ENCODE results near the gene LINC00632.
"Not testable (repeated sequence)": the region's sequence is repeated elsewhere in the genome, so short reads cannot be mapped to it uniquely, and the experiment has no call there.

The LINC00632 gene

DNA sequence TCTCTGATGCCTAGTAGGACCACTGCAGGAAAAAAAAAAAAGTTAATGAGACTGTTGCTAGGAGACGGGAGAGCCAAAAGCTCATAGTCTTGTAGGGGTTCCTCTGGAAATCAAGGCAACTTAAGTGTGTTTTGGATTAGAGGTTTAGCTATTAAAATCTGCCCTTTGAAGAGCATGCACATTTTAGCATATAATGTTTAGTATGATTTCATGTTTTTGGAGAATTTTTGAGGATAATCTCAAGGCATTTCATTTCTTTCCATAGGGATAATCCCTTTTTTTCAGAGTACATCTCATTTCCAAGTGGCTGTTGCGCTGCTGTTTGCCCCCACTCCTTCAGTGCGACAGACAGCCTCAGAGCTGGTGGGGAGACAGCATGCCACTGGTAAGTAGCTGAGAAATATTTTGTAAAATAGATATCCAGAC is at the start of gene LINC00632:
TSS of gene LINC00632 (plus strand) at position 339 of the 426 bp plus-strand sequence.
- DNase-seq (ENCODE audit: low spot score) = no peak

DNA sequence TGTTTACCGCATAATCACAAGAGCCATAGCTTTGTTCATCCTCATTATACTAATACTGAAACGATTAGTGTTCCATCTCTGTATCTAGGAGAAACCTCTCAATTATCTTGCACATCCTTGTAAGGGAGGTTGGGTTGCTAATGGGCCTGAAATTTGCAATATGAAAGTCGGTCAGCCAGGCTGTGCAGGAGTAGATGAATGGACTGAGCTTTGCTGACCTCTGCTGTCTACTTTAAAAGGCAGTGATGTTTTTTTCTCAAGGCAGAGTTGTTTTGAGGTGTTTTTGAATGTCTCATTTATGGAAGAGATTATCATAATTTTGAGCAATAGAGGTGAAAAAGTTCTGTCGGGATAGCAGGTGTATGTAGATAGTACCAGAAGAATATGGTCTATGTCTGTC is 47.9 kb upstream of the LINC00632 start:
- DNase-seq (ENCODE audit: low spot score) = no peak

DNA sequence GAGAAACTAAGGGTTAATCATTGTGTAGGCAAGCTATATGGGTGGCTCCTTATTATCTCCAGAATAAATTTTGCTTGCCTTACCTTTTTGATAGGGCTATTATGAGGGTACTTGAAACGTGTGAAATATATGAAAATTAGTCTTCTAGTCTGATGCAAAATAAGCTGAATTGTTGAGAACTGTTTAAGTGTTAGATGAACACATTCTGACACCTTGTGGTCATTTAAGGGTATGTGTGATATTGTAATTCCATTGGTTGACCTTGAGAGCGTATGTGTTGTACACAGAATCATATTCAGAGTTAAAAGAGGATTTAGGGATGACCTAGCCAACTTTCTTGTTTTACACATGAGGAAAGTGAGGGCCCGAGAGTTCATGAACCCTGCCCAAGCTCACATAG is 44.6 kb upstream of the LINC00632 start:
- DNase-seq (ENCODE audit: low spot score) = no peak

DNA sequence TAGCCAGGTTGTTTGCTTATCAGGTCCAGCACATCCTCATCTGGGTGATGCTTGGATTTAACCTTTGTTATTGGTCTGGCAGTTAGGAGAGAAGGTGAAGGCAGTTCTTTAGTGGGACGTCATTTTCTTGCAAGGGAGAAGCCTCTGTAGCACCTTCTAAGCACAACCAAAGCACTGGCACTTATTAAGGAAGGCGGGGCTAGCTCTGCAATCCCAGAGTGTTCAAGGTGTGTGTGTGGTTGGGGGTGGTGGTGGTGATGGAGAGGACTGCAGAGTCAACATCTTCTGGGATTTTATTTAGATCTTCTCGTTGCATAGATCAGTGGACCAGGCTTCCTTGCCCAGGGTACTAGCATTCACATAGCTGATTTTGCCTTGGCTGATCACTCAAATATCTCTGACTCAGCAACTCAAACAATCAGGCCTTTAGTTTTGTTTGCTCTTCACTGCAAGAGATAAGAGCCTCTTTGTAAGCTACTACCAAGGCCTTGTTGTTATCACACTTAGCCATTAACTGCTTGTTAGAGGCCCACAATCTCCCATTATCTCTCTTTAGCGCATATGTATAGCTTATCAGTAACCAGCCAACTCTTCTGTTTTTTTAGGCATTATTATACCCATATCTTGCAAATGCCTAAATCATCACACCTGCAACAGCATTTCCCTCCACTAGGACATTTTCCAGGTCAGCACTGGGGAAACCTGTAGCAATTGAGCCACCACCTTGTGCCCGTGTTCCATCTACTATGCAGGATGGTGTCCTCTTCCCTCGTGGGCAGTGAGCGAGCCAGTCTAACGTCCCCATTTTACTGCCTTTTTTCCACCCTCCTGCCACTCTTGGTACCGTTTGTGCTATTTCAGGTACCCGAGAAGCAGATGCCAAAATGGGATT is 36.5 kb upstream of the LINC00632 start:
- no peak for DNase-seq (ENCODE audit: low spot score)

DNA sequence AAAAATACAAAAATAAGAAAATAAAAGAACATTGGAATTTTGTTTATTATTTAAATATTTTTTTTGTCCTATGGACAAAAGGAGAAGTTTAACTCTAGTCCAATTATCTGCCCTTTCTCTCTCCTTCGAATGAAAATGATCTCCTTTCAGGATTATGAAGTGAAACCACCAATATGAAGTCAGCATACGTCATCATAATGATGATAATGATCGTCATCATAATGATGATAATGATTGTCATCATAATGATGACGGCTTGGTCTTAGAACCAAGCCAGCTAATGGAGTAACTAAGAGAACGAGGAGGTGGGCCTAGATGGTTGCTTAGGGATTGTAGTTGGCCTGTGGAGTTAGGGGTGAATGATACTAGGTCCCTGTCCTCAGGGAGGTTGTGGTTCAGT is 21.9 kb upstream of the LINC00632 start:
- no peak for DNase-seq (ENCODE audit: low spot score)

DNA sequence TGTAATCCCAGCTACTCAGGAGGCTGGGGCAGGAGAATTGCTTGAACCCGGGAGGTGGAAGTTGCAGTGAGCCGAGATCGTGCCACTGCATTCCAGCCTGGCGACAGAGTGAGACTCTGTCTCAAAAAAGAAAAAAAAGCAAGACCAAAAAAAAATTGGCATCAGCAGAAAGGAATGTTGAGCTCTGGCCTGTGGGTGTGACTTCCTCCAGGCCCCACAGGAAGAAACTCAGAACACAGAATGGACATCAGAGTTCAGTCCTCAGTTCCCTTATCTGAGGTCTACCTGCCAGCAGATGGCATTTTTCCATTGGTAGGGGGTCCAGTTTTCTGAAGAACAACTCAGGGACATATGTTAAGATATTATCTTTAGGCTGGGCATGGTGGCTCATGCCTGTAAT is 18.0 kb upstream of the LINC00632 start:
- DNase-seq (ENCODE audit: low spot score) = not testable (repeated sequence)

DNA sequence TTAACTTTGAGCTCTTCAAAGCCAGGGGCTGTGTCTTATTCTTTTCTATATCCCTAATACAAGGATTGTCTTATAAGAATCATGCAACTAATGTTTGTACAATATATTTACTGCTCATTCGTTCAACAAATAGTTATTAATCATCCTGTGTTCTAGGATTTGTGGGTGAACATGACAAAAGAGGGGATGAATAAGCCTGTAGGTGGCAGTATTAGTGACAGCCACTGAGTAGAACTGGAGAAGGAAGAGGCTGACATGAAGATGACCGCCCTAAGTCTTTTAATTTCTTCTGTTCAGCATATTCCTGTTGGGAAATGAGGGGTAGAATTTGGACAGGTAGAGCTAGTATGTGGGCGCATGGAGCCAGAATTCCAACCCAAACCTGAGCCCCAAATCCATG is 11.9 kb upstream of the LINC00632 start:
- DNase-seq (ENCODE audit: low spot score) = no peak

DNA sequence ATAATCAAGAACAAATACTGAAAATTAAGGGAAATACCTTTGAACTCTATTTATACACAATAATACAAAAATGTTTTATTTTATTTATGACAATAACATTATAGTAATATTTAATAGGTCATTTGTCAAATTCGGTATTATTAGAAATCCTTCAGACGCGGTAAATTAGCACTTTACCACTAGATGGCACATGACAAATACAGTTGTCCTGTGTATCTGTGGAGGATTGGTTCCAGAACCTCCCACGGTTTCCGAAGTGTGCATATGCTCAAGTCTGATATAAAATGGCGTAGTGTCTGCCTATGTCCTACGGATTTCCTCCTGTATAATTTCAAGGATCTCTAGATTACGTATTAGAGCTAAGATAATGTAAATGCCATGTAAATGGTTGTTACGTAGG is 8.1 kb upstream of the LINC00632 start:
- no peak for DNase-seq (ENCODE audit: low spot score)

DNA sequence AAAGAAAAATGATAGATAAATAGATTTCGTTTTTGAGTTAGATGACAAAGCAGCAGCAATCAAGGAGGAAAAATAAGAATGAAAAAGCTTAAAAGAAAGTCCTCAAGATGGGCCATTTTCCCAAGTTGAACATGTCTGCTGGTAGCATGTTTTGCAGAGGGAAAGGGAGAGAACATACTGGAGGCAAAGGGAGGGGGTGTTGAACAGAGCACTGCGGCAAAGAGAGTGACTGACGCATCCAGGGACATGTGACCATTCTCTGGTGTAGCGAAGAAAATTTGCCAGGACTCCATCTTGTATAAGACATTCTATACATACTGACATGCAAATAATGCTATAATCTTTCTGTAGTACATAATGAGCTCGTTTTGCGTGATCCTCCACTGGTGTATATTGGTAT is 1.2 kb downstream of the LINC00632 start:
- DNase-seq (ENCODE audit: low spot score) = no peak

DNA sequence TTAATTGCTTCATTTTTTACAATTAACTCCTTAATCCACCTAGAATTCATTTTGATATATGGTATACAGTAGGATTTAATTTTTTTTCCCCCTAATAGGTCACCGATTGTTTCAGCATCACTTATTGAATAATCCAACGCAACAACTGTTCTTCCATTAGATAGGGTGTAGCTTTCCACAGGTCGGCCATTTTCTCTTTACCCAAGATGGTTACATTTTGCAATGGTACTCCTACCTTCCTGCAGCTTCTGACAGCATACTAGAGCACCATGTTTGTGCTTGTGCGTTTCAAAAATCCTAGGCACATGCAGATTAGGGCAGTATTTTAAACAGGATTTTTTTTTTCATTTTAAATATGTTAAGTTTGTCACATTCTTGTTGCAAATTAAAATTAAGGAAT is 2.3 kb downstream of the LINC00632 start:
- no peak for DNase-seq (ENCODE audit: low spot score)

DNA sequence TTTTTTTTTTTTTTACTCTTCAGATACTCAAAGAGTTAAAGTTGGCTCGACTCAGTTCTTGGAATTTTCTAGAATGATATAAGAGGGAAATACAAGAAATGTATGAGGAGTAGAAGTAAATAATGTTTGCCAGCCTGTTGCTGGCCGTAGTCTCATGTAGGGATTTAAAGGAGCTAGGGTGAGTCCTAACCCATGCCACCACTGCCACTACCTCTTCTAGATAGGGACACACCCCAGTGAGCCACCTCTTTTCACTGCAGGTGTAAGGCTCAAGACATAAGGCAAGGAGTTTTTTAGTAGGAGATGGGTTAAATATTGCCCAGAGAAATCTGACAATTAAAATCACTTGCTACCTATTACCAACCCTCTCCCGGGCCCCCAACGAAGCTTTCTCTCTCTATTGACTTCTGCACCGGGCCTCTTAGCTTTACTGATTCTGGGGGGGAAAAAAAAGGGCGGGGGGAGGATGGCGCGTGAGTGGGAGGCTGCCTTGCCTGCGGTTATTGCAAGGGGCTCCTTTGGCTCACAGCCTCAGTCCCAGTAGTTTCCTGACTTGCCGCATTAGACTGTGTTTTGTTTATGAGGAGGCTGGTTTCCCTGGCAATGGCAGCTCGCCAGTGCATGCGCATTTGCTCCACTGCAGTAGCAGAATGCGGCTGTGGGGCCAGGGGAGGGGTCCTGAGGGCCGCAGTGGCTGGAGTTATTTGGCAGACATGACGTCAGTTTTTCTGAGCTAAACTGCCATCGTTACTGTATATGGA is 3.0 kb downstream of the LINC00632 start:
- DNase-seq (ENCODE audit: low spot score) = no peak

DNA sequence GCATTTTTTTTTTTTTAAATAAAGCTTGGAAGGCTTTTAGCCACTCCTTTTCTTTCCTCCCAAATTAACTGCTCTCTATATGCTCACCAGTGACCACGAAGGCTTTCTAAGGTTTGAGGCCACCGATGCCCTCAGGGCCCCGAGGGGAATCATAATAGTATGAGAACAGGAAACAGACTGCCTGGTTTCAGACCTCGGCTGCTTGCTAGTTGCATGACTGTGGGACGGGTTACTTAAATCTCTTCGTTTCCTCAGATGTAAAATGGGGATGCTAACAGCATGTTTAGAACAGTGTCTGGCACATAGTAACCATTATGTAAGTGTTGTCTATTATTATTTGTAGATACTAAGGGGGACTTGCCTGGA is 3.6 kb downstream of the LINC00632 start:
- DNase-seq (ENCODE audit: low spot score) = no peak

DNA sequence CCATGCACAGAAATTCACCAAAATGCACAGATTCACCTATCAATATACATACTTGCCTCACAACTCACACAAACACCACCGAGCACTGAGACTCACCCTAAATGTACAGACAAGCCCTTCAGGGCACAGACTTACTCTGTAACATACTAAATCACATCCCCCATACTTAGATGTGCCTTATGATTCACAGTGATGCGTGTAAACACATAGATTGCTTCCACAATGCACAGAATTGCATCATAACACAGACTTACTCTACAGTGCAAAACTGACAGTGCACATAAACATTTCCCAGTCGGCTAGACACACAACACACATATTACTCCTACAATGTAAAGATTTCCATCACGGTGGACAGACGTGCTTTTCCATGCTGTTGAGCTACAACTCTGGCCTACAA is 6.2 kb downstream of the LINC00632 start:
- no peak for DNase-seq (ENCODE audit: low spot score)

DNA sequence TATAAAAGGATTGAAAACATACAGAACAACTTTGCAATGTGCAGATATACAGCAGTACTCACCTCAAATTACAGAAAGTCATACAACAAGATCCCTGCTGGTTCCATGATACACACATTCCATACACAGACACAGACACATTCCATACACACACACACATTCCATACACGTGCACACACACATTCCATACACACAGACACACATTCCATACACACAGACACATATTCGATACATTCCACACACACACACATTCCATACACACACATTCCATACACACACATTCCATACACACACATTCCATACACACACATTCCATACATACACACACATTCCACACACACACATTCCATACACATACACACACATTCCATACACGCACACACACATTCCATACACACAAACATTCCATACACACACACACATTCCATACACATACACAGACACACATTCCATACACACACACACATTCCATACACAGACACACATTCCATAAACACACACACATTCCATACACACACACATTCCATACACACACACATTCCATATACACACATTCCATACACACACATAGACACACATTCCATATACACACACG is 13.7 kb downstream of the LINC00632 start:
- DNase-seq (ENCODE audit: low spot score) = no peak

DNA sequence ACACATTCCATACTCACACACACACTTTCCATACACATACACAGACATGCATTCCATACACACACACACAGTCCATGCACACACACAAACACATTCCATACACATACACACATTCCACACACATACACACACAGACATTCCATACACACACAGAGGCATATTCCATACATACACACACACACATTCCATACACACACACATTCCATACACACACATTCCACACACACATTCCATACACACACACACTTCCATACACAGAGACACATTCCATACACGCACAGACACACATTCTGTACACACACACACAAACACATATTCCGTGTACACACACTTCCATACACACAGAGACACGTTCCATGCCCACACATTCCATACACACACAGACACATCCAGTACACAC is 14.8 kb downstream of the LINC00632 start:
- DNase-seq (ENCODE audit: low spot score) = no peak

DNA sequence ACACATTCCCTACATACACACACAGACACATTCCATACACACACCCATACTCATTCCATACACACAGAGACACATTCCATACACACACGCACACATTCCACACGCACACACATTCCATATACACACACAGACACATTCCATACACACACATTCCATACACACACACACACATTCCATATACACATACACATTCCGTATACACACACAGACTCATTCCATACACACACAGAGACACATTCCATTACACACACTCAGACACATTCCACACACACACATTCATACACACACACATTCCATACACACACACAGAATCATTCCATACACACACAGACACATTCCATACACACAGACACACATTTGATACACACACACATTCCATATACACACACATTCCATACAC is 15.2 kb downstream of the LINC00632 start:
- no peak for DNase-seq (ENCODE audit: low spot score)

DNA sequence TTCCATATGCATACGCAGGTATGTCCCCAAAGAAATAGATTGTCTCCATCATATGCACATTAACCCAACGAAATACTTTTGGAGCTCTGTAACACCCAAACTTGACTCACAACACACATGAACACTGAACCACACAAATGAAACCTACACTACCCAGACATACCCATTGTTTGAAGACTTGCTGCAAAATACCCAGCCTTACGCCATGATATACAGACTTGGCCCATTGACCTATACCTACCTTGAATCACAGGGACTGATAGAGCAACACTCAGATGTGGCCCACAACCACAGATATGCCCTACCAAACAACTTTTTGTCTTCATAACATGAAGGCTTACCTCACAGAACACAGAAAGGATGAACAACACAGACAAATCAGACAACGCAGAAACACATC is 15.9 kb downstream of the LINC00632 start:
- DNase-seq (ENCODE audit: low spot score) = no peak

DNA sequence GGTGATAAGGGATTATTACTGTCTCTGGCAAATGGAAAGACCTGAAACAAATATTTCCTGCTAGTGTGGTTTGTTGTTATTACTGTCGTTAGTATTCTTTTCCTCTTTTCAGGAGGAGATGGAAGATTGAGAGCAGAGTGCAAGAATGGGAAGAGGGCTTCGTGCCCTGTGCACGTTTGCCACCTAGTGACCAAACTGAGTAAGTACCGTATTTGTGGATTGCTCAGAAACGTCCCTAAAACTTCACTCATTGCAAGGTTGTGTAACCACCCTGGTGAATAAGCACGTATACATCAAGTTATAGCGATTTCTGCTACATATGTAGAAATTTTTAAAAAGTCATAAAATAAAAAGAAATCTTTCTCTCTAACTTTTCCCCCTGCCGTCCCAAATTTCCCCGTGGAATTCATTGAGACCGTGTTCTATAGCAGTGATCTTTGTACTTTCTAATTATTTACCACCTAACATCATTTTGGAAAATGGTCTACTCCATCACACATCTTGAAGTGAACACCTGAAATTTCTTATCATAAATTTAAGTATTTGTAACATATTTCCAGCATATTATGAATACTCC is 24.3 kb downstream of the LINC00632 start:
- peak; percentile 5 for DNase-seq (ENCODE audit: low spot score)

DNA sequence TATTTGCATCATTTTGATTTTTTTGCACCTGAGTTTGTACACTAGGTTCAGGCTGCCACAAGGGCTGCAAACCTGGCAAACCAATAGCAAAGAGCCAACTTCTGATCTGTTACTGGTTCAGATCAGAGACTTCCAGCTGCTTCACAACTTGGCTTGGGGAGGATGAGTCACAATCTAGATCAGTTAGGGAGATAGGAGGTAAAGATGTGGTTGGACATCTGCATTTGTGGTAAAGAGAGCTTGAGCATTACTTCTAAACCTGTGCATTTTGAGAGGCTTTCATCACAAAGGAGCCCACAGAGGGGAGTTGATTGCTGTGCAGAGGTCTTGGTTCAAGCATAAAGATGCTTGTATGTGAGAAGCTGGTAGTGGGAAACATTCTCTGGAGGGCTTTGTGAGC is 34.5 kb downstream of the LINC00632 start:
- DNase-seq (ENCODE audit: low spot score) = no peak

DNA sequence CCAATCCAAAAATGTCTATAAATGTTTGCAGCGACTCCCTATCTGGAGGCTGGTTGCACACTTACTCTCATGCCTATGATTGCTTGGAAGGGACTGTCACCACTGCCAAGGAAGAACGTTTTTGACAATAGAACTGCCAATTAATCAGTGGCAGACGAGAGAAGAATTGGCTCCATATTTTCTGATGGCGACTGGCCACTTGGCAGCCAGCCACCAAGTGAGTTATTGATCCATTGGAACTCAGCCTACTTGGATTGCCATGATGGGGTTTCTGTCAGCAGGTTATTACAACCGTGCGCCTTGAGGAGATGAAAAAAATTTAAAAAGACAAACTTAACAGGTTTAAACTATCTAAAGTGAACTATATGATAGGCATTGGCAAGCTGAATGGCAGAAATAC is 47.4 kb downstream of the LINC00632 start:
- no peak for DNase-seq (ENCODE audit: low spot score)

DNA sequence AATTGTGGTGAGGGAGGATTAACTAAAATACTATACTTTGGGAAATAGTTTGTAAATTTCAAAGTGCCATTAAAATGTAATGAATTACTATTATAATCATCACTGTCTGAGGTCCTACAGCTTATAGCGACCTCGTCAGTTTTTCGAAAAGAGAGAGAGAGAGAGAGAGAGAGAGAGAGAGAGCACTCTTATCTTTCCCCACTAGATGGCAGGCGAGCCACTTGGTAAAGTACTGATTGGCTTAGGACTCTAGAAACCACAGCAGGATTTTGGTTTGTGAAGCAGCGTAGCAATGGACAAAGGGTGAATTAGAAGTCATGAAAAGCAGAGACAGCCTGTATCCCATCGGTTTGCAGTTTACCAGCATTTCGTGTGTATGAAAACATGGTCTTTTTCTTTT is 52.5 kb downstream of the LINC00632 start:
- no peak for DNase-seq (ENCODE audit: low spot score)

DNA sequence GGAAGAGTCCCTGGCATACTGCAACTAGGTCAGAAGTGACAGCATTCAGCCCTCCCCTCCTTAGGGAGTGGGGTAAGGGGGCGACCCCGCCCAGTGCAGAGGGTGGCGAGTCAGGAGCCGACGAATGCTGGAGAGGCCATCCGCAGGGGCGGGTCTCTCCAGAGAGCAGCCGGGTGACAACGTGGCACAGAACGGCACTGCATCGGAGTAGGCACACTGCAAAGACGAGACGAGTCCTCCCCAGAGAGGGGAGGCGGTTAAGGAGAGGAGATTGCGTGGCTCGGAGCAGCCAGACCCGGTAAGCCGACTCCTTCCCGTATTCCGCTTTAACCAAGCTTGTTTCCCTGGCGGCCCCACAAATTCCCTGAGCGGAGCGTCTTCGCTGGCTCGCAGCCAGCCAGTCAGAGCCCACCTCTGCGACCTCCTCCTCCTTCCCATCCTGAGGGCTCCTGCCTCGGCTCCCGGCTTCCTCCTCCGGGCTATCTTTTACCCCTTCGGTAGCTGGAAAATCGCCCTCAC is 54.9 kb downstream of the LINC00632 start:
- no peak for DNase-seq (ENCODE audit: low spot score)
